Gastrocnemius medialis (tissue), 4 donors: ENCODE results near the gene MPRIP. TPM values are rescaled to one million over a fixed set of nuclear protein-coding genes. Genes with fewer than 3 reads are reported as not detected.

Experiments
- ATAC-seq, 2 donors: fragments of 150-250 bp; one replicate each; pipeline ENCODE4 v1.9.1; 2016
- DNase-seq, 2 donors: peaks; one replicate each; pipeline ENCODE4 v3.0.0-alpha.2; 2019
- H3K27ac ChIP-seq, 4 donors: fragments of 200-600 bp; sonication (generic); 1 replicate in 1 of 4; 2 replicates in 3 of 4; pipeline ENCODE4 v1.5.1; 2016 to 2018; ENCODE audit warnings: mild to moderate bottlenecking in 2 of 4, moderate library complexity in 1 of 4
- H3K27me3 ChIP-seq, 3 donors: fragments of 200-600 bp; sonication (generic) in 2 of 3; 1 replicate in 1 of 3; 2 replicates in 2 of 3; pipeline versions ENCODE4 v1.5.1 to v1.6.0; 2016 to 2019; ENCODE audit warnings: mild to moderate bottlenecking in 1 of 3, moderate library complexity in 1 of 3
- H3K36me3 ChIP-seq, 2 donors: fragments of 200-600 bp; sonication (generic) in 1 of 2; one replicate each; pipeline ENCODE4 v1.5.1; 2017 to 2018
- H3K4me1 ChIP-seq, 2 donors: fragments of 200-600 bp; sonication (generic) in 1 of 2; one replicate each; pipeline ENCODE4 v1.5.1; 2016 to 2017; ENCODE audit warnings: mild to moderate bottlenecking in 2 of 2
- H3K4me3 ChIP-seq, 4 donors: fragments of 200-600 bp; sonication (generic) in 3 of 4; 1 replicate in 1 of 4; 2 replicates in 3 of 4; pipeline ENCODE4 v1.5.1; 2016 to 2019; ENCODE audit warnings: mild to moderate bottlenecking in 2 of 4
- H3K9me3 ChIP-seq, 3 donors: fragments of 200-600 bp; sonication (generic) in 2 of 3; 1 replicate in 1 of 3; 2 replicates in 2 of 3; pipeline ENCODE4 v1.5.1; 2016 to 2019
- POLR2A ChIP-seq, 2 donors: fragments of 450-650 bp; IDR thresholded peaks; one replicate each; pipeline ENCODE4 v1.6.1; 2017; ENCODE audit warnings: antibody characterized with exemption in 2 of 2, mild to moderate bottlenecking in 2 of 2, moderate library complexity in 2 of 2
- in situ Hi-C, 4 donors: fragments of 200-750 bp; cut with MboI; loops; one replicate each; pipeline versions ENCODE4 v1.15.0 to v1.8.0; 2017; ENCODE audit warnings: low sequenced_read_pairs in 4 of 4
- intact Hi-C: fragments of 100-400 bp; cut with DNase I; formaldehyde crosslinking; loops from one replicate; pipeline ENCODE4 v1.15.1; 2023; ENCODE audit warnings: low total_unique reads
- total RNA-seq, 4 donors: library from RNA; depleted of rRNA; stranded (reverse); fragments of >200 nt; gene quantifications; one replicate each; pipeline versions ENCODE4 v1.1.0 to v1.2.3, GENCODE V29; 2016
- TF ChIP-seq, protein P1 (sequence below), 5 experiments: fragments of 450-650 bp in 3 of 5; fragments of 200-600 bp in 2 of 5; sonication (generic) in 2 of 5; IDR thresholded peaks in 4 of 5; conservative IDR thresholded peaks in 1 of 5; 1 replicate in 4 of 5; 2 replicates in 1 of 5; pipeline ENCODE4 v1.5.1; 2016 to 2019; ENCODE audit warnings: antibody characterized with exemption in 5 of 5, mild to moderate bottlenecking in 3 of 5, moderate library complexity in 3 of 5

The MPRIP gene
- total RNA-seq, 4 donors from 2014 or later, result 71.1 to 127 (median 124) TPM

DNA sequence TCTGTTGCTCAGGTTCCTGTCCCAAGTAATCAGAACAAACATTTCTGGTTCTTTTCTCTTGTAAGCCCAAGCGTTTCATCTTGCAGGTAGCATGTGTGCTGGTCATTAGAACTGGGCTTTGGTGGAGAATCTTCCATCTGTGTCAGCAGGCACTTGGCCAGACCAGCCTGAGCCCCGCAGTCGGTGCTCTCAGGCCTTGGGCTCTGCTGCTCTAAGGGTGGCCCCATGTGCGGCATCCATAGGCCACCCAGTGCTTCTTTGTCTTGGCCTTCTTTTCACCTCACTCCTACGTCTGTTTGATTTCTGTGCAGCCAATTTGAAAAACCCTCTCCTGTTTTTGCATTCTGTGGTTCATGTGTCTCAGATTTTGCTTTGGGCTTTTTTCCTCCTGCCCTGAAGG, 112.3 kb downstream of the MPRIP start:
- TF ChIP-seq POLR2A (IDR thresholded peaks at IDR 0.05), result no peak
- TF ChIP-seq, protein P1, sequence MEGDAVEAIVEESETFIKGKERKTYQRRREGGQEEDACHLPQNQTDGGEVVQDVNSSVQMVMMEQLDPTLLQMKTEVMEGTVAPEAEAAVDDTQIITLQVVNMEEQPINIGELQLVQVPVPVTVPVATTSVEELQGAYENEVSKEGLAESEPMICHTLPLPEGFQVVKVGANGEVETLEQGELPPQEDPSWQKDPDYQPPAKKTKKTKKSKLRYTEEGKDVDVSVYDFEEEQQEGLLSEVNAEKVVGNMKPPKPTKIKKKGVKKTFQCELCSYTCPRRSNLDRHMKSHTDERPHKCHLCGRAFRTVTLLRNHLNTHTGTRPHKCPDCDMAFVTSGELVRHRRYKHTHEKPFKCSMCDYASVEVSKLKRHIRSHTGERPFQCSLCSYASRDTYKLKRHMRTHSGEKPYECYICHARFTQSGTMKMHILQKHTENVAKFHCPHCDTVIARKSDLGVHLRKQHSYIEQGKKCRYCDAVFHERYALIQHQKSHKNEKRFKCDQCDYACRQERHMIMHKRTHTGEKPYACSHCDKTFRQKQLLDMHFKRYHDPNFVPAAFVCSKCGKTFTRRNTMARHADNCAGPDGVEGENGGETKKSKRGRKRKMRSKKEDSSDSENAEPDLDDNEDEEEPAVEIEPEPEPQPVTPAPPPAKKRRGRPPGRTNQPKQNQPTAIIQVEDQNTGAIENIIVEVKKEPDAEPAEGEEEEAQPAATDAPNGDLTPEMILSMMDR (IDR thresholded peaks at IDR 0.05 in 4 of 5, conservative IDR thresholded peaks at IDR 0.05 in 1 of 5), result no peak
- H3K27me3 ChIP-seq, result no peaks in the 10 kb centered on the region
- in situ Hi-C loops, result loop anchor here in 1 of 4 donors (10.0 kb wide), 1 partner anchor 160 kb away; no protein-coding TSS in a partner anchor
- H3K9me3 ChIP-seq, result no peaks in the 10 kb centered on the region
- H3K4me3 ChIP-seq, result no peak overlapping the region
- ATAC-seq (no peak), DNase-seq (no peak)
- H3K4me1 ChIP-seq, result peaks cover 40 to 51% of the 10 kb centered on the region in 2 donors
- H3K27ac ChIP-seq, result no peak overlapping the region
- H3K36me3 ChIP-seq, result peaks cover 0 to 57% of the 10 kb centered on the region in 2 donors
- intact Hi-C loops, result loop anchor here (2.0 to 5.0 kb wide), 2 partner anchors 36 to 128 kb away; partner anchors contain the start of gene COPS3

DNA sequence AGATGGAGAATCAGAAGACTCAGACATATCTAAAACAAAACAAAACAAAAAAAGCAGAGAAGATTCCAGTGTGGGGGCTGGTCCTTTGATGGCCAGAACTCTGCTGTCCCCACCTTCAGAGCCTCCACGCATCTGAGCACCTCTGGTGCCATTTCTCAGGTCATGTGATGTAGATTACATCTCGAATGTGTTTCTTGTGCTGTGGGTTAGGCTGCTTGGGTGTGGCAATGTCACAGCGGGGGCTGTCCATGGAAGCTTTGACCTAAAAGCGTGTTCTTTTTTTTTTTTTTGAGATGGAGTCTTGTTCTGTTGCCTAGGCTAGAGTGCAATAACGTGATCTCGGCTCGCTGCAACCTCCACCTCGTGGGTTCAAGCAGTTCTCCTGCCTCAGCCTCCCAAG, 112.7 kb downstream of the MPRIP start:
- Histone ChIP-seq H3K27me3 (no peaks in the 10 kb centered on the region), H3K36me3 (peaks cover 0 to 58% of the 10 kb centered on the region in 2 donors), H3K4me3 (no peak overlapping the region), H3K27ac (peak overlapping the region in 2 of 4 donors; percentile 35 to 56), H3K4me1 (peaks cover 43 to 48% of the 10 kb centered on the region in 2 donors), H3K9me3 (no peaks in the 10 kb centered on the region)
- intact Hi-C loops (loop anchor here (2.0 to 5.0 kb wide), 2 partner anchors 36 to 127 kb away; partner anchors contain the start of gene COPS3), in situ Hi-C loops (loop anchor here in 1 of 4 donors (10.0 kb wide), 1 partner anchor 160 kb away; no protein-coding TSS in a partner anchor)
- ATAC-seq, result no peak
- no peak for TF ChIP-seq POLR2A (IDR thresholded peaks at IDR 0.05)
- TF ChIP-seq, protein P1 (IDR thresholded peaks at IDR 0.05 in 4 of 5, conservative IDR thresholded peaks at IDR 0.05 in 1 of 5), result no peak
- DNase-seq, result no peak

DNA sequence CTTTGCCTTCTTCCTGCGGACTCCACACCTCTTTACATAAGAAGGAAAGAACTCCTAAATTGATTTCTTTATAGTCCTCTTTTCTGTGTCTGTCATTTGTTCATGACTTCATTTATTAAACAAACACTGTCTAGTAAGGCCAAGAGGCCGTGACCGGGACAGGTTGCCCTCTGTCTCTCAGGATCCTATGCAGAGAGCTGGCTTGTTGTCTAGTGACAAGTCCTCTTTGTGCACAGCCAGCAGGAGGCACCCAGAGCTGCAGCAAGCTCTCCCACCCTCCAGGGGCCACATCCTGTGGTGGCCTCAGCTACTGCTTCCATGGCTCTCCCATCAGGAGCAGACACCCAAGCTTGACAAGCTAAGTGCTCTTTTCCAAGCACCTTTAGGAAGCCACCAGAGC, 113.3 kb downstream of the MPRIP start:
- no peaks in the 10 kb centered on the region for H3K27me3 ChIP-seq
- intact Hi-C loops (loop anchor here (2.0 kb wide), 1 partner anchor 35 kb away; no protein-coding TSS in a partner anchor), in situ Hi-C loops (loop anchor here in 1 of 4 donors (10.0 kb wide), 1 partner anchor 161 kb away; no protein-coding TSS in a partner anchor)
- TF ChIP-seq, protein P1 (IDR thresholded peaks at IDR 0.05 in 4 of 5, conservative IDR thresholded peaks at IDR 0.05 in 1 of 5), result no peak
- TF ChIP-seq POLR2A (IDR thresholded peaks at IDR 0.05), result no peak
- H3K4me1 ChIP-seq, result peaks cover 42 to 45% of the 10 kb centered on the region in 2 donors
- H3K4me3 ChIP-seq, result no peak overlapping the region
- ATAC-seq (no peak), DNase-seq (no peak)
- H3K27ac ChIP-seq, result peak overlapping the region in 3 of 4 donors; percentile 30 to 56 (median 35)
- peaks cover 0 to 58% of the 10 kb centered on the region in 2 donors for H3K36me3 ChIP-seq
- no peaks in the 10 kb centered on the region for H3K9me3 ChIP-seq

DNA sequence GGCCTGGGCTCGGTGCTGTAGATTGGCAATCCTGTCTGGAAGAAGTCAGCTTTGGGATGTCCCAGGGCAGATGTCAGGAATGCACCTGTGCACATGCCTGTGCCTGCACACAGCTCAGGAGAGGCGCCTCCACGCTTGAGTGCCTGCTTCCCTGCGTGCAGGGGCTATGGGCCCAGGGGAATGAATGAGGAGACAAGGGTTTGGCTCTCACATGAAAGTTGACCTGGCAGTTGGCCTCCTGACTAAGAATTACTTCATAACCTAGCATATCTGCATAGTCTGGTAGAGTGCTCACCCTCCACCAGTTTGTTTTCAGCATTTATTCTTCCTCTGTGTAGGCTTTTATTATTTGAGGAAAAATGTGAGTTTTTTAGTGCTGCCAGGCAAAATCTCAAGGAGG, 113.8 kb downstream of the MPRIP start:
- TF ChIP-seq POLR2A (IDR thresholded peaks at IDR 0.05), result no peak
- TF ChIP-seq, protein P1 (IDR thresholded peaks at IDR 0.05 in 4 of 5, conservative IDR thresholded peaks at IDR 0.05 in 1 of 5), result no peak
- intact Hi-C loops, result no loop called here
- in situ Hi-C loops, result loop anchor here in 1 of 4 donors (10.0 kb wide), 1 partner anchor 161 kb away; no protein-coding TSS in a partner anchor

More for the DNA sequence above, 113.8 kb downstream of the MPRIP start:
- Histone ChIP-seq H3K27ac (peak overlapping the region in 3 of 4 donors; percentile 30 to 76 (median 56)), H3K36me3 (peaks cover 0 to 59% of the 10 kb centered on the region in 2 donors), H3K9me3 (no peaks in the 10 kb centered on the region), H3K27me3 (no peaks in the 10 kb centered on the region), H3K4me3 (no peak overlapping the region), H3K4me1 (peaks cover 37 to 42% of the 10 kb centered on the region in 2 donors)
- ATAC-seq, result no peak
- DNase-seq, result no peak
